Measurements from ENCODE around the gene DYRK4. TPM values are rescaled to one million over a fixed set of nuclear protein-coding genes. Genes with fewer than 3 reads are reported as not detected.

The DYRK4 gene
- polyA plus RNA-seq, 3 donors, result 17.4 to 26.9 (median 22.4) TPM

- 90% methylated on average over 2 of the region's 3 CpGs for WGBS (ENCODE audit: insufficient coverage)
- no peaks in the 10 kb centered on the region for H3K9me3 ChIP-seq (replicated peaks in 1 of 2; ENCODE audit: control insufficient read depth in 1 of 2, insufficient read depth in 1 of 2, low read length in 2 of 2)
- no peak overlapping the region for H3K4me3 Mint-ChIP-seq
Measured at GRCh38 chr12:4563336-4563735, 1.3 kb downstream of the DYRK4 start.

GRCh38 chr12:4564818-4565217 lies 2.8 kb downstream of the DYRK4 start:
- intact Hi-C loops (cut with micrococcal nuclease), result no loop called here
- Histone ChIP-seq H3K9me3 (replicated peaks in 1 of 2; ENCODE audit: control insufficient read depth in 1 of 2, insufficient read depth in 1 of 2, low read length in 2 of 2) (no peaks in the 10 kb centered on the region), H3K79me2 (ENCODE audit: insufficient read depth, low read length) (no peaks in the 10 kb centered on the region), H3K36me3 (replicated peaks in 1 of 2; ENCODE audit: control insufficient read depth in 1 of 2, insufficient read depth in 2 of 2, low read length in 2 of 2) (no peaks in the 10 kb centered on the region), H3K4me3 (replicated peaks in 1 of 3; ENCODE audit: low read depth in 2 of 3, low read length in 3 of 3) (peak overlapping the region in 2 of 3 experiments; percentile 27 to 64), H3K4me2 (replicated peaks; ENCODE audit: extremely low read depth, low read length, poor library complexity, severe bottlenecking) (peak overlapping the region; percentile 73), H3K9ac (ENCODE audit: insufficient read depth, low read length, poor library complexity, severe bottlenecking) (peak overlapping the region; percentile 6), H3K27me3 (ENCODE audit: control insufficient read depth in 2 of 2, insufficient read depth in 2 of 2, low read length in 2 of 2) (no peaks in the 10 kb centered on the region), H3K4me1 (ENCODE audit: control insufficient read depth in 1 of 2, insufficient read depth in 2 of 2, low read length in 2 of 2) (peaks cover 74 to 80% of the 10 kb centered on the region in 2 donors), H3K27ac (ENCODE audit: low read depth in 1 of 2, low read length in 2 of 2) (peak overlapping the region in 1 of 2 donors; percentile 88), H4K20me1 (ENCODE audit: insufficient read depth, low read length) (no peaks in the 10 kb centered on the region), H2AFZ (ENCODE audit: insufficient read depth, low read depth, low read length, poor library complexity, severe bottlenecking) (peak overlapping the region; percentile 30)
- WGBS (ENCODE audit: insufficient coverage), result no CpG with 5 or more reads among the region's 5 CpGs
- Mint-ChIP-seq H3K27me3 (ENCODE audit: low read depth in 3 of 3) (peaks cover 0 to 6% (median 0%) of the 10 kb centered on the region in 3 donors), H3K4me3 (peak overlapping the region; percentile 56 to 78), H3K36me3 (peaks cover 2 to 9% of the 10 kb centered on the region in 2 donors), H3K9me3 (peaks cover 0 to 2% (median 0%) of the 10 kb centered on the region in 7 donors), H3K4me1 (peaks cover 72% of the 10 kb centered on the region), H3K27ac (peak overlapping the region; percentile 41 to 92 (median 78))
- TF ChIP-seq CTCF (IDR thresholded peaks at IDR 0.05), result no peak
- DNase-seq, result peak in 2 of 3 donors; percentile 42 to 46

More at GRCh38 chr12:4563336-4563735, 1.3 kb downstream of the DYRK4 start:
- Histone ChIP-seq H3K4me2 (replicated peaks; ENCODE audit: extremely low read depth, low read length, poor library complexity, severe bottlenecking) (no peak overlapping the region), H3K27ac (ENCODE audit: low read depth in 1 of 2, low read length in 2 of 2) (no peak overlapping the region), H3K4me3 (replicated peaks in 1 of 3; ENCODE audit: low read depth in 2 of 3, low read length in 3 of 3) (no peak overlapping the region), H4K20me1 (ENCODE audit: insufficient read depth, low read length) (no peaks in the 10 kb centered on the region), H3K9ac (ENCODE audit: insufficient read depth, low read length, poor library complexity, severe bottlenecking) (no peak overlapping the region), H3K4me1 (ENCODE audit: control insufficient read depth in 1 of 2, insufficient read depth in 2 of 2, low read length in 2 of 2) (peaks cover 61 to 66% of the 10 kb centered on the region in 2 donors), H3K27me3 (ENCODE audit: control insufficient read depth in 2 of 2, insufficient read depth in 2 of 2, low read length in 2 of 2) (no peaks in the 10 kb centered on the region), H3K79me2 (ENCODE audit: insufficient read depth, low read length) (no peaks in the 10 kb centered on the region), H2AFZ (ENCODE audit: insufficient read depth, low read depth, low read length, poor library complexity, severe bottlenecking) (peak overlapping the region; percentile 15), H3K36me3 (replicated peaks in 1 of 2; ENCODE audit: control insufficient read depth in 1 of 2, insufficient read depth in 2 of 2, low read length in 2 of 2) (no peaks in the 10 kb centered on the region)
- Mint-ChIP-seq H3K4me1 (peaks cover 62% of the 10 kb centered on the region), H3K36me3 (peaks cover 2 to 9% of the 10 kb centered on the region in 2 donors), H3K27me3 (ENCODE audit: low read depth in 3 of 3) (peaks cover 0 to 6% (median 0%) of the 10 kb centered on the region in 3 donors), H3K9me3 (peaks cover 0 to 2% (median 0%) of the 10 kb centered on the region in 7 donors), H3K27ac (peak overlapping the region in 1 of 7 donors; percentile 18)
- DNase-seq, result no peak
- intact Hi-C loops (cut with micrococcal nuclease), result loop anchor here in 1 of 2 donors (2.0 kb wide), 1 partner anchor 21 kb away; no protein-coding TSS in a partner anchor
- no peak for TF ChIP-seq CTCF (IDR thresholded peaks at IDR 0.05)

Measured in CD14-positive monocyte (primary cell).